GM21390 (cell line): Measurements from ENCODE around the gene TRMT61B.

Source experiments
- ATAC-seq: cut with Tn5 transposase; IDR thresholded peaks from one replicate; pipeline ENCODE4 v1.9.1; 2021; ENCODE audit not compliant: unreplicated experiment

TRMT61B gene

DNA sequence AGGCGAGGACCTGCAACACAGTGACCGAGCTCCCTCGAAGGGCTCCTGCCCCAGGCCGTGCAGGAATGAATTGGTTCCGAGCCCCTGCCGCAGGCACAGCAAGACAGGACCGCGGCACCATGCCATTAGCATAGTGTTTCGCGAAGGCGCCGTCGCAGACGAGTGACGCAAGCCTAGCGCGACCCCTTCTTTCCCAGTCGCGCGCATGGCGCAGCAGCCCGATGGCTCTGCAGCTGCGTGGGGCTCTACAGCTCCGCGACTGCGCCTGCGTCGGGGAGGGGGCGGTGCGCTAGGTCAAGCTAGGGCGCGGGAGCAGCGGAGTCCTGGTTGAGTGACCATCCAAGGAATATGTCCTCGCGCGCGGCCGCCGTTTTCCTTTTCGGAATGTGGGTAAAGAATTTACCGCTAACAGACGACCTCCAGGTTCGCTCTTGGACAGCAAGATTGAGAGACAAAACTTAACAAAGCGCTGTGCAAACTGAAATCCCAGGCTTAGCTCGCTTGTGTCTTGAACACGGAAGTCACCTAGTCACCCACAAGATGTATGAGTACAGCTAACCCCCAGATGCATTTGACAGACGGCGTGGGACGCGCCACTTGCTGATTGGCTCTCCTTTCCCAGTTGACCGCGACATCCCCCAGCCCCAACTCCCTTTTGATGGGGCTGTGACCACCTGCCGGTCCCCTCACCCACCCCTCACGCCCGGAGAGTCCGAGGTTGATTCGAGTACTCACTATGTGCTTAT lies at the start of gene TRMT61B:
Gene TRMT61B, minus strand, starts transcription at position 164 of the 746 bp plus-strand sequence. Its CDS starts 32 bp downstream, at position 132.
- ATAC-seq = peak; percentile 97

GRCh38 chr2:28915939-28916338 lies 45.8 kb upstream of the TRMT61B start:
- ATAC-seq = no peak

DNA sequence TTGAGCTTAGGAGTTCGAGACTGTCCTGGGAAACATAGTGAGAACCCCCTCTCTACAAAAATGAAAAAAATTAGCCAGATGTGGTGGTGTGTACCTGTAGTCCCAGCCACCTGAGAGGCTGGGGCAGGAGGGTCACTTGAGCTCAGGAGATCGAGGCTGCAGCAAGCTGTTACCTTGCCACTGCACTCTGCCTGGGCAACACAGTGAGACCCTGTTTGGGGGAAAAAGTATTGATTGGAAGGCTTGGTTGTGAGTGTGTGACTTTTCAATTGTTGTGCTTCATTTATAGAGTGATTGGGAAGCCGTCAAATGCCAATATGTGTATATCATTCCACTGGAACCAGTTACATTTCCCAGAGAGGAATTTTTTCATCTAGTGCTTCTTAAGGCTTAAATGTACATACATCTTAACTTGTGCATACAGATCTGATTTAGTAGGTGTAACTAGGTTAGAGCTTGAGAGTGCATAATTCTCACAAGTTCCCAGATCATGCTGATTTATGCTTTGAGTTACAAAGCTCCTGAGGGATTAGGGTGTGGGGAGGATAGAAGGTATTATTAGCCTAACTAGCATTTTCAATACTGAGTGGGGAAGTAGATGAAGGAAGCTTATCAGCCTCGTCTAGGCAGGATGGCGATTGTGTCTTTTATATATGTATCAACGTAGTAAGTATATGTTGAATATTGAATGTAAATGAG lies 39.7 kb upstream of the TRMT61B start:
- no peak for ATAC-seq

DNA sequence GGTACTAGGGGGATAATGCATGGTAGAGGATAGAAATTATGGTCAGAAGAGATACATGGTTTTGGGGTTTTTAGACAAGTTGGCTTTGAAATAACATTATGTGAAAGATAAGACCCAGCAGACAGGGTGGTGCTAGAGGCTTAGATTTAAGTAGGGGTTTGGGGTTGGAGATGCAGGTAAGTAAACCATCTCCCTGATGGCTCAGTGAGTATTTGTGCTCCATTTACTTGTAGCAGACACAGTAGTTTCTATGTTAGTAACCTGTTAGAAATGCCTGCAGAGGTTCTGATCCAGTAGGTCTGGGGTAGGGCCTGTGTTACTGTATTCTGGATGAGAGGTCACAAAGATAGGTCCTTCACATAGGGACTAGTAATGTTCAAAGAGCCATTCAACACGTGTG lies 38.1 kb upstream of the TRMT61B start:
- ATAC-seq = no peak

DNA sequence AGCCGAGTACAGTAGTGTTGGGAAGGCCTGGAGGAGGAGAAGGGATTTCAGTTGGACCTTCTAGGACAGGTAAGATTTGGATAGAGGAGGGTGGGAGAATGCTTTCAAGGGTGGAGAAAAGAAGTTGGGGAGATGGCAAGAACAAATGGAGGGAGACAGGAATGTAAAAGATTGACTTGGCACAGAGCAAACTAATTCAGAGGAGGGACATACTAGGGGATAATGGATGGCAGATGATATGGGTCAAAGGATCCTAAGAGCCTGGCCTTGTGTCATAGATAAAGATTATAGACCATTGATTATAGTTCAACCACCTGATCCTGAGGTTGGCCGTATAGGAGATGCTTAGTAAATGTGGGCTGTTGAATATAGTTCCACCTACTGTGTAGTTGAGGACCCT lies 36.7 kb upstream of the TRMT61B start:
- no peak for ATAC-seq

DNA sequence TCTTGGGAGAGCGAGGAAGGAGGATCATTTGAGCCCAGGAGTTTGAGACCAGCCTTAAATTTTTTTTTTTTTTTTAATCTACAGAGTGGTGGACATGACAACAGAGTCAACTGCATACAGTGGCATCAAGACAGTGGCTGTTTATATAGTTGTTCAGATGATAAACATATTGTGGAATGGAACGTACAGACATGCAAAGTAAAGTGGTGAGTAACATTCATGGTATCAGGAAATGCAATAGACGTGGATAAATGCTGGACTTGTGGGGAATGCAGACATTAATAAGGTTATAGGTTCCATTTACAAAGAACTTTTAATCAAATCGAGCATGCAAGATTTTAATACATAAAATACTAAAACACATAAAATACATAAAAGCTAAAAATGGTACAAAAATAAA lies 36.3 kb upstream of the TRMT61B start:
- ATAC-seq = no peak

DNA sequence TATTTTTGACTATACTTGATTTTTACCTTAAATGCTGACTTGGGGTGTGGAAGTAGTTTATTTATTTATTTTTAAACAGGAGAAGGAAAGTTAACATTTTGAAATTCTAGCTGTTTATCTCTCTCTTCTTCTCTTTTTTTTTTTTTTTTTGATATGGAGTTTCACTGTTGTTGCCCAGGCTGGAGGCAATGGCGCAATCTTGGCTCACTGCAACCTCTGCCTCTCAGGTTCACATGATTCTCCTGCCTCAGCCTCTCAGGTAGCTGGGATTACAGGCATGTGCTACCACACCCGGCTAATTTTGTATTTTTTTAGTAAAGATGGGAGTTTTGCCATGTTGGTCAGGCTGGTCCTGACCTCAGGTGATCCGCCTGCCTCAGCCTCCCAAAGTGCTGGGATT lies 35.4 kb upstream of the TRMT61B start:
- ATAC-seq = no peak

DNA sequence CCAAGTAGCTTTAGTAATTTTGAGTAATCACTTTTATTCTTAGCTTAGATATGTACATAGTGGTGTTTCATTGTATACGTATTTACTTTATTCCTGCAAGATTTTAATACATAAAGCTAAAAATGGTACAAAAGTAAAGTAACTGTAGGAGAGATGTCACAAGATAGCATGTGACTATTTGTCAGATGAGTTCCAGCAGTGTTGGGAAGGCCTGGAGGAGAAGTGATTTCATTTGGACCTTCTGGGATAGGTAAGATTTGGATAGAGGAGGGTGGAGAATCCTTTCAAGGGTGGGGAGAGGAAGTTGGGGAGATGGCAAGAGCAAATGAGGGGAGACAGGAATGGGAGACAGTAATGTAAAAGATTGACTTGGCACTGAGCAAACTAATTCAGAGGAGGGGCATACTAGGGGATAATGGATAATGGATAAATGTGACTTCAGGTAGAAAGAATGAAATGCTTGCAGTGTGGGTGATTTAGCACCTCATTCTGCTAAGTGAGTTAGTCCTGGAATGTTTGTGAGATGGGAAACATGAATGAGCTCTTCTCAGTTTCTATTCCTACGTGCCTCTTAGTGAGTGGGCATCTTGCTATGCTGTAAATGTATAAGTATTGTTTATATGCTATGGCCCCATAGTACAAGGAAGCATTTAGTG lies 34.8 kb upstream of the TRMT61B start:
- ATAC-seq = no peak

DNA sequence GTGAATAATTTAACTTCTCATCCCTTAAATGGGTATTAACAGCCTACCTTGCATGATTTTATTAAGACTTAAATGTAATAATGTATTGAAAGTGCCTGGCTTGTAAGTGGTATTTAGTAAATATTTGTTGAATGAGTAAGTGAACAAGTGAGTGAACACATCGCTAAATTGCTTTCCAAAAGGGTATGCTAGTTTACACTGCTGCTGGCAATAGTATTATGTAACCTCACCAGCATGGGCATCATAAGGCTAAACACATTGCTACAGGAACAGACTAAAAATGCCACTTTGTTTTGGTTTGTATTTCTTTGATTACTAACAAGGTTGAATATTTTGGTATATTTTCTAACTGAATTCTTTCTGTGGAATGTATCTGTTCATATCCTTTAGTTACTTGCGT lies 34.2 kb upstream of the TRMT61B start:
- no peak for ATAC-seq

DNA sequence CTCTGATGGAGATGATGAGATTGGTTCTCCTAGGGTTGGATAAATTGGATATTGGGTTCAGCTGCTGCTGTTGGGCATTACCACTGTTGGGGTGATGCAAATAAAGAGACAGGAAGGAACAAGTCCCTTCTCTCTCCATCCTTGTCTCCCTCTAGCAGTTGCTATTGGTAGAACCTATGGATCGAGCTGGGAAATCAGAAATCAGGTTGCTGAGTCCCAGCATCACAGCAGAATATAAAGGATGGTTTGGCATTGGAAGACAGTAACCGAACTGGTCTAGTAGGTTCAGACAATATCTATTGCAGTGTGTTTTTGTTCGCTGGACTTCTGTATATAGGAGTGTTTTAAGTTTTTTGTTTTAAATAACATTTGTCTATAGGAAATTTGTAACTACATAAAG lies 32.5 kb upstream of the TRMT61B start:
- ATAC-seq = no peak

GRCh38 chr2:28901841-28902240 lies 31.7 kb upstream of the TRMT61B start:
- ATAC-seq = no peak

GRCh38 chr2:28901202-28901601 lies 31.1 kb upstream of the TRMT61B start:
- ATAC-seq = no peak

DNA sequence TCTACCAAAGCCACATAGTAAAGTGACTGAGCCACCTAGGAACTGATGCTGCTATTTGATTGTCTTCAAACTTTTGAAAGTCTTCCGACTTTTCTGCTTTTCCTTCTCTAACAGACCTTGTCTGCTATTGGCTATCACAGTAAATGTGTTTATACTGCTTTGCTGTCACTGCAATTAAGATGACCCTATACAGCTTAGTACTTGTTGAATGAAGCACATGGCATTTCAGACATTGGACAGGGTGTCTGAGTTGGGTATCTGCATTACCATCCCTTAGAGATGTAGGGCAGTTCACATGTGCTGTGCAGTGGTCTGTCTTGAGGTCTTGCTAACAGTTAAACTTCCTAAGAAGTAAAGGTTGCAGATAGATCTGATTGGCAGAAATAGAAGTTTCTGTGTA lies 27.9 kb upstream of the TRMT61B start:
- ATAC-seq = no peak

- no peak for ATAC-seq
Observed at GRCh38 chr2:28896906-28897305, 26.8 kb upstream of the TRMT61B start.

DNA sequence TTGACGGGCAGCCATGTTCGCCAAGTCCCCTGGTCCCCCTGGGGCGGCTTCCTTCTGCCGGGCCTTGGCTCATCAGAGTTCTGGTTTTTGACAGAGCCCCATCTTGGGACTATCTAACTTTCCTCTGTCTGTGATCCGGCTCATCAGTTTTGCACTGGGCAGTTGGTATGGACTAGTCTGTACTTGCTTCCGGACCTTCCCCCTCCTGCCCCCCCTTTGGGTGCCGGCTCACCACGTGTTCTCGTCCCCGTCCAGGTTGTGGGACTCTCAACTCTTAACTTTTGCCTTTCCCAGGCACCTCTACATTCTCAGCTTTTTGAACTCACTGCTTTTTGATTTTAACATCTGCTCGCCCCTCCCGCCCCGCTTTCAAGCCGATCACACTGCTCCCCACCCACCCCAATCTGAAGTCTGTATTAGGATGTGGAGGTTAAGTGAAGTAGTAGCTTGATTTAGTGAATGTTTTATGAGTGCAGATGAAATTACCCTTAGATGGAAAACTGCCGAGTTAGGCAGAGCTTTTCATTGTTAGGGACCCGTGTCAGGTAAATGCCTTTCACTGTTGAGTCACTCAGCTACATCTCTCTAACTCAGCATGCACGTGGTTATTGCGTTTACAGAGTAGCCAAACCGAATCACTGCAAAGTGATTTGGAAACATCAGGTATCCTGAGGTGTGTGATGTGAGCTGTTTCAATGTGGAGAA lies 25.2 kb upstream of the TRMT61B start:
- peak; percentile 23 for ATAC-seq

- peak; percentile 80 for ATAC-seq
Observed at GRCh38 chr2:28894470-28895188, 24.5 kb upstream of the TRMT61B start, which contains the start of gene WDR43. TSS of gene WDR43 (plus strand) at chr2:28894667. CDS start at chr2:28894699, 32 bp downstream.

DNA sequence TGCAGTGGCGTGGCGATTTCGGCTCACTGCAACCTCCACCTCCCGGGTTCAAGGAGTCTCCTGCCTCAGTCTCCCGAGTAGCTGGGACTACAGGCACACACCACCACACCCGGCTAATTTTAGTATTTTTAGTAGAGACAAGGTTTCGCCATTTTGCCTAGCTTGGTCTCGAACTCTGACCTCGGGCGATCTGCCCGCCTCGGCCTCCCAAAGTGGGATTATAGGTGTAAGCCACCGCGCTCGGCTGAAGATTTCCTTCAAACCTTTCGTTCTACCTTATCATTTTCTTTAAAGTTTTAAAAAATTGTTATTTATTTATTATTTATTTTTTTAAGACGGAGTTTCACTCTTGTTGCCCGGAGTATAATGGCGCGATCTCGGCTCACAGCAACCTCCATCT lies 23.4 kb upstream of the TRMT61B start:
- no peak for ATAC-seq

DNA sequence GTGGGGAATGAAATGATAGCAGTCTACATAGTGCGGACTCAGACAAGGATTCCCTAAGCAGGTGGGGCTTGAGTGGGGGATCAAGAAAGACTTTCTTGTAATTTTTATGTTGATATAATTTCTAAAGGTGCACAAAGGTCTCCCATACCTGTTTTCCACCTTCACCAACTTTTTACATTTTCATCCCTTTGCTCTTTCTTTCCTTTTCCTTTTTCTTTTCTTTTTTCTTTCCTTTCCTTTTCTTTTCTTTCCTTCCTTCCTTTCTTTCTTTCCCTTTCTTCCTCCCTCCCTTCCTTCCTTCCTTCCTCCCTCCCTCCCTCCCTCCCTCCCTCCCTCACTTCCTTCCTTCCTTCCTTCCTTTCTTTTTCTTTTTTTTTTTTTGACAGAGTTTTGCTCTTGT lies 10.1 kb upstream of the TRMT61B start:
- ATAC-seq = no peak

- ATAC-seq = no peak
Observed at GRCh38 chr2:28871620-28872019, 1.5 kb upstream of the TRMT61B start.

DNA sequence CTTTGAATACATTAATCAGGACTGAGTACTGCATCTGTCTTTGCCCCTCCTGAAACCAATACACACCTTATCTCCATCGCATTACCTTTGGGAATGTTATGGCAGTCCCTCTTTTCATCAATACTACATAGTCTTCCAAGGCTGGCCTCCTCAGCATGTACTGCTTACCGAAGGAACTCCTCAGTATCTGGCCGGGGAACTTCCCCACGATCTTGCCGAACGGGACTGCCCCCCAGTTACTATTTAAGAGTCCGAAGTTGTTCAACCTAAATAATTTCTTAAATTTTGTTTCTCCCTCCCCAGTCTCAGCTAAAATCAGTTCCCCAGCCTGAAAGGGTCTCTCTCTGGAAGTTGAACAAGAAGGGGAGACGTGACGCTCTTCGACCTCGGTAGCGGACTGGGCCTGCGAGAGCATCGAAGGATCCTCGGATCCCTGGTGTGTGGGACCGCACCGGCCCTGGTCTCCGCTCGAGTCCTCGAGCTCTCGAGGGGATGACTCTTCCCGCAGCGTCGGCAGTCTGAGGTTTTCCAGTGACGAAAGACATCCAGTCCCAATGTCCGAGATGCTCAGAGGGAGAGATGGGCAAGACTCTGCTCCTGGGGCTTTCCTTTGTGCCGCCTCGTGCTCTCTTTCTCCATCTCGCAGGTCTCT lies 489 bp downstream of the TRMT61B start:
- peak; percentile 15 for ATAC-seq
